GM12874 (cell line): ENCODE measurements around the gene HES1.

Experiments
- TF ChIP-seq, protein P1 (sequence below): IDR thresholded peaks from 2 replicates; pipeline ENCODE4 v1.5.1; 2011; ENCODE audit warnings: low read depth, mild to moderate bottlenecking, control low read depth, low read length, moderate library complexity; ENCODE audit not compliant: insufficient read depth

Gene HES1

DNA sequence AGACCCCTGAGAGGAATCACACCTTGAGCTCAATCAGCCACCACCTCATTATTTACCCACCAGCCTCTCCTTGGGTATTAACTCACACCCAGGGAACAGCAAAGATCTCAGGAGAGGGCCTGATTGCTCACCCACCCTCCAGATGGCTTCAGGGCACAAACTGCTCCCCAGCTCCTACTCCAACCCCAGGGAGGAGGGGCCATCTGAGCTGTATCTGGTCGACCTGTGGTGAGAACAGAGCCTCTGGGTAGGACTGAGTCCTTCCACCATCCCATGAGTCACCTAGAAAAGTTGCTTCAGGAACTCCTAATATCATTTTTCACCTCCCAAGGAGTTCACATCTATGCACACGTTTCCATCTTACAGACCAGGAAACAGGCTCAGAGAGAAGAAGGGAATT is 44.8 kb upstream of the HES1 start:
- TF ChIP-seq, protein P1, sequence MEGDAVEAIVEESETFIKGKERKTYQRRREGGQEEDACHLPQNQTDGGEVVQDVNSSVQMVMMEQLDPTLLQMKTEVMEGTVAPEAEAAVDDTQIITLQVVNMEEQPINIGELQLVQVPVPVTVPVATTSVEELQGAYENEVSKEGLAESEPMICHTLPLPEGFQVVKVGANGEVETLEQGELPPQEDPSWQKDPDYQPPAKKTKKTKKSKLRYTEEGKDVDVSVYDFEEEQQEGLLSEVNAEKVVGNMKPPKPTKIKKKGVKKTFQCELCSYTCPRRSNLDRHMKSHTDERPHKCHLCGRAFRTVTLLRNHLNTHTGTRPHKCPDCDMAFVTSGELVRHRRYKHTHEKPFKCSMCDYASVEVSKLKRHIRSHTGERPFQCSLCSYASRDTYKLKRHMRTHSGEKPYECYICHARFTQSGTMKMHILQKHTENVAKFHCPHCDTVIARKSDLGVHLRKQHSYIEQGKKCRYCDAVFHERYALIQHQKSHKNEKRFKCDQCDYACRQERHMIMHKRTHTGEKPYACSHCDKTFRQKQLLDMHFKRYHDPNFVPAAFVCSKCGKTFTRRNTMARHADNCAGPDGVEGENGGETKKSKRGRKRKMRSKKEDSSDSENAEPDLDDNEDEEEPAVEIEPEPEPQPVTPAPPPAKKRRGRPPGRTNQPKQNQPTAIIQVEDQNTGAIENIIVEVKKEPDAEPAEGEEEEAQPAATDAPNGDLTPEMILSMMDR, result no peak

DNA sequence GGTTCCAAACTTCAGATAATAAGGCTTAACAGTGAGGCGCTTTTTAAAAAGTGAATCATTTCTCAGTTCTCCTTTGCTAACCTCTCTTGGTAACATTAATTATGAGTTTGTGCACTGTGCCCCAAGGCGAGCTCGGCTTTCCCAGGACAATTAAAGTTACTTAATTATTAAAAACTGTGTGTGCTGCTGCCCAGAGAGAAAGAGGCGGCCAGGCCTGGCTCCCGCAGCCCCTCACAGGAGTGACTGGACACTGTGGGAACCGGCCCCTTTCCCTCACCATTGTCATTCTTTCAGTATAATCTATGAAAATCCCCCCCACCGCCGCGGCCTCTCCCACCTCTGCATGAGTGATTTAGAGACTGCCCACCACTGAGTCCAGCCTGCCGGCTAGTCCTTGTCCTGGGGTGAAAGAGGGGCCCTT is 43.1 kb upstream of the HES1 start:
- TF ChIP-seq, protein P1, result no peak

DNA sequence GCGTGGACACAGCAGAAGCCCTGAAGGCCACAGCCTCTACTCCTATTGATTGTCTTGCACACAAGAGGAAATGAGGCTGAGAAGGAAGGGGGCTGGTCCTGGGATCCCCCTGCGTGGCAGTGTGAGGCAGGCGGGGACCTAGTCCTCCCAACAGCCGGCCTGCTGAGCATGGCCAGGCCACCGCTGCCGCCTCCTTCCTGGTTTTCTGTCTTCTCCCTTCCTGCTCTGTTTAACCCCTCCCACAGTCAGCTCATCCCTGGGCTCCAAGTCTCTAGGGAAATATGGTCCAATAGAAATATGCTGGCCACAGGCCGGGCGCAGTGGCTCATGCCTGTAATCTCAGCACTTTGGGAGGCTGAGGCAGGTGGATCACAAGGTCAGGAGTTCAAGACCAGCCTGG is 42.1 kb upstream of the HES1 start:
- TF ChIP-seq, protein P1, result no peak

DNA sequence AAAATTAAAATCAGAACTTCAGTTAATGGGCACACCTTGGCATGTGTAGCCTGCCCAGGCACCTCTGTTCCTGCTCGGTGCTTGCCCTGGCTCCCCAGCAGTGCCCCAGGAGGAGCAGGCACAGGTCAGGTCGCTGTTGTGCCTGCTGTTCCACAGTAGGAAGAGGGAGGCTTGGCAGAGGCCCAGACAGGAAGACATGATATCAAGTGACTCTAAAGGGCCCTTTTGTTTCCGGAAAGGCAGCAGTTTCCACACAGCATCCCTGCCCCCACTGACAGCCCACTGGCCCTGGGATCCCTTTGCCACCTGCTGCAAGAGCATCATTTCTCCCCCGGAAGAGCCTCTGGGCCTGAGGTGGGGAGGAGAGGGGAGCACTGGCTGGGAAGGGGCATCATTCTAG is 40.5 kb upstream of the HES1 start:
- TF ChIP-seq, protein P1, result no peak

DNA sequence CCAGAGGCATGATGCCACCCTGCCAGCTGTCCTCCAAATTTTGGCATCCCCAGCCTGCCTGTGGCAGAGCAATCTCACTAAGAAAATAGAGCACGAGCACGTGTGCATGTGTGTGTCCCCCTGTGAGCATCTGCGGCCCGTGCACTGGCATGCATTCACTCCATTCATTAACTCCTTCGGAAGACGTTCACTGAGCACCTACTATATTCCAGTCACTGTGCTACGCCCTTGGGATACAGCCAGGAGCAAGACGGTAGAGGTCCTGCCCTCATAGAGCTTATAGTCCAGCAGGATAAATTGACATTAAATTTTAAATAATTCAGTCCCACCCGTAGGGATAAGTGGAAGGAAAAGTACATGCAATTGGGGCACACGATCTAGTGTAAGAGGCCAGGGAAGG is 40.0 kb upstream of the HES1 start:
- TF ChIP-seq, protein P1, result no peak

DNA sequence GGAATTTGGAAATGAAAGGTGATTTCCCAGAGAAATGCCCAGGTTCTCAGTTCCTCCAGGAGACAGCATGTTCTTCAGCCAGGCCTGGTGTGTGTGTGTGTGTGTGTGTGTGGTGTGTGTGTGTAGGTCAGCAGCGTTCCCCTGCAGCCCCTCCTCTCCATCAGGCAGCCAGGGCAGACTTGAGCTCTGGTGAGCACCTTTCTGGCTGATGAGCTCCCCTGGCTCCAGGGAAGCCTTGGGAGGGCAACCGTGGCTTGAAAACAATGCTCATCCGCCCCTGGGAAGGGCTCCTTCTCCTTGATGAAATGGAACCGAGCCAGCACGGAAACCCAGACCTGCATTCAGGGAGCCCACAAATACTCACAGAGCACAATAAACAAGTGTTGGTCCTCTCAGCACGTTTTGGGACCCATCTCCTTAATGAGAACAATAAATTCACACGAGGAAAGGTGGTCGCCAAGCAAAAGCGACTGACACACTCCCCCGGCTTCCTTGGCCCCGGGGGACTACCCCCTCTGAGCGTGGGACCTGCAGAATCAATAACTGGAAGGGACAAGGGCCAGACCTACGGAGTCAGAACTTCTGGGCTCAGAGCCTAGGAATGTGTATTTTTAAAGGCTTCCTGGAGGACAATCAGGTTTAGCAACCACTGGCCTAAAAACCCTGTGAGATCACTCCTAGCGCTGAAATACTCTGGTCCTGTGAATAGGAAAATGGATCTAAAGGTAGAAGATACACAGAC is 38.6 kb upstream of the HES1 start:
- TF ChIP-seq, protein P1, result no peak

DNA sequence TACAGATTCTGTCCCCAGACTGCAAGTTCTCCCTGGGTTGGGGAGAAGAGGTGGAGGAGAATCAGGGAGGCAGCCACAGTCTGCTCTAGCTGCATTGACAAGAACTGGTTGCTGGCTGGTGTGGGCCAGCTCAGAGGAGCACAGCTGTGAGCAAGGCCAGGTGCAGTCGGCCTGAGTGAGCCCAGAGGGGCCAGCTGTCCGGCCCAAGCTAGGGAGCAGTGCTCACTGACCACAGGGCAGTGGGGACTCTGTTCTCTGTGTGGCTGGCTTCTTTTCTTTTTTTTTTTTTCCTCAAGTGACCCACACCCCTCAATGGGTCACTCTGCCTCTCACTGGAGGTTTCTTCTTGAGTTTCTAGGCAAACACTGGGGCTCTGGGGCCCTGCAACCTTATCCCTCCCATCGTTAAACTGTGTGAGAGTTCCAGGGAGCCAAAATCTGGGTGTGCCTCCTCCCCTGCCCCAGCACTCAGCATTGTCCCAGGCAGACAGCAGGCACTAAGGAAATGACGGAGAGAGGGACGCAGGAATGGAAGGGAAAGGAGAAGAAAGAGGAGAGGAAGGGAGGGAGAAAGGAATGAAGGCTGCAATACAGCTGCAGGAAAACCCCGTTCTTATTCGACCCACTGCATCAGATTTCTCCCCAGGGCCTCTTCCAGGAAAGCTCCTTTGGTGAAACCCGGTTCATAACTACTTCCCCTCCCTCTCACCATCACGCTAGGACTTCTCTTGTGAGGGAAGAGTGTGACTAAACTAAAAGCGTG is 37.7 kb upstream of the HES1 start:
- TF ChIP-seq, protein P1, result no peak
